ENCODE data around the gene PPA1. TPM values are rescaled to one million over a fixed set of nuclear protein-coding genes. Genes with fewer than 3 reads are reported as not detected.

Gene PPA1
- total RNA-seq, 4 donors from 2014 or later = 111 to 437 (median 133) TPM

- TF ChIP-seq CTCF (IDR thresholded peaks at IDR 0.05; ENCODE audit: low read depth) = no peak
Observed at GRCh38 chr10:70158113-70158512, 75.1 kb downstream of the PPA1 start.

- TF ChIP-seq CTCF (IDR thresholded peaks at IDR 0.05; ENCODE audit: low read depth) = no peak
Observed at GRCh38 chr10:70155255-70155838, 77.9 kb downstream of the PPA1 start.

Small RNA genes lying within 50 kb of the gene (small RNA-seq; reads per million reads assigned to genes)
- not detected for gene RPS25P9

Other genes with a start within 250 kb of the PPA1 start
- 1 to 10 TPM in 3 of 4 donors, under 1 TPM in 1; 0.57 to 3.1 (median 2.4) TPM for gene MACROH2A2, start 180.6 kb downstream of the PPA1 start, total RNA-seq
- 10 to 100 TPM; 46.2 to 97.2 (median 50.1) TPM for gene AIFM2, start 100.6 kb downstream of the PPA1 start, total RNA-seq
- 10 to 100 TPM in 3 of 4 donors, 1 to 10 TPM in 1; 6.7 to 21.9 (median 13.2) TPM for gene TYSND1, start 86.7 kb downstream of the PPA1 start, total RNA-seq
- 100 to 1,000 TPM; 102 to 227 (median 105) TPM for gene SAR1A, start 62.9 kb downstream of the PPA1 start, total RNA-seq
- gene NPFFR1, start 50.6 kb upstream of the PPA1 start, total RNA-seq = not detected
- 1 to 10 TPM; 2.3 to 5.8 (median 3.5) TPM for gene LRRC20, start 149.2 kb upstream of the PPA1 start, total RNA-seq
- gene EIF4EBP2, start 170.7 kb upstream of the PPA1 start, total RNA-seq = 100 to 1,000 TPM; 185 to 225 (median 195) TPM
- not detected for gene NODAL, start 208.3 kb upstream of the PPA1 start, total RNA-seq
- gene PALD1, start 245.3 kb upstream of the PPA1 start, total RNA-seq = 1 to 10 TPM; 1.0 to 4.5 (median 2.9) TPM